ENCODE results near the gene SLX9. TPM values are rescaled to one million over a fixed set of nuclear protein-coding genes. Genes with fewer than 3 reads are reported as not detected.

SLX9 gene
- total RNA-seq, 1 experiment from 2014 or later: 77.2 TPM

- TF ChIP-seq RELA (CRISPR knock-in tag; IDR thresholded peaks at IDR 0.05; ENCODE audit: borderline replicate concordance) (no peak), CTCF (IDR thresholded peaks at IDR 0.05) (no peak), RORB (CRISPR knock-in tag; IDR thresholded peaks at IDR 0.05) (no peak), STAT6 (CRISPR knock-in tag; conservative IDR thresholded peaks at IDR 0.05; ENCODE audit: low read depth) (no peak), JAZF1 (CRISPR knock-in tag; IDR thresholded peaks at IDR 0.05) (no peak)
These were observed 34.7 kb upstream of the SLX9 start (continued) for GRCh38 chr21:44905016-44905727.

GRCh38 chr21:44905728-44906090 is 34.1 kb upstream of the SLX9 start:
- Mint-ChIP-seq H3K27ac (no peak overlapping the region), H3K27me3 (ENCODE audit: low read depth) (no peaks in the 10 kb centered on the region), H3K36me3 (no peaks in the 10 kb centered on the region; the same call in 1 of the 2 replicates), H3K4me3 (no peak overlapping the region), H3K9me3 (peaks cover 15% of the 10 kb centered on the region), H3K4me1 (no peaks in the 10 kb centered on the region; the same call in 1 of the 2 replicates)
- no peak for TF ChIP-seq MAX (CRISPR knock-in tag; IDR thresholded peaks at IDR 0.05)
- TF ChIP-seq E2F5 (CRISPR knock-in tag; IDR thresholded peaks at IDR 0.05): no peak
- TF ChIP-seq ZNF281 (CRISPR knock-in tag; IDR thresholded peaks at IDR 0.05): no peak
- no peak for TF ChIP-seq FOXK1 (CRISPR knock-in tag; IDR thresholded peaks at IDR 0.05)
- no peak for TF ChIP-seq CDX4 (CRISPR knock-in tag; IDR thresholded peaks at IDR 0.05; ENCODE audit: borderline replicate concordance)
- no peak for TF ChIP-seq MXD4 (CRISPR knock-in tag; IDR thresholded peaks at IDR 0.05; ENCODE audit: borderline replicate concordance)
- no peak for TF ChIP-seq RORB (CRISPR knock-in tag; IDR thresholded peaks at IDR 0.05)
- no peak for TF ChIP-seq HMGXB4 (CRISPR knock-in tag; IDR thresholded peaks at IDR 0.05)
- TF ChIP-seq ZNF219 (CRISPR knock-in tag; IDR thresholded peaks at IDR 0.05; ENCODE audit: borderline replicate concordance): no peak
- TF ChIP-seq TCF7 (CRISPR knock-in tag; IDR thresholded peaks at IDR 0.05; ENCODE audit: low read depth): no peak
- TF ChIP-seq FOXP4 (CRISPR knock-in tag; IDR thresholded peaks at IDR 0.05): no peak
- TF ChIP-seq ELF4 (CRISPR knock-in tag; IDR thresholded peaks at IDR 0.05; ENCODE audit: low read depth): no peak
- no peak for TF ChIP-seq USF2 (CRISPR knock-in tag; IDR thresholded peaks at IDR 0.05)
- TF ChIP-seq ZNF671 (CRISPR knock-in tag; IDR thresholded peaks at IDR 0.05): no peak
- TF ChIP-seq ZNF232 (CRISPR knock-in tag; IDR thresholded peaks at IDR 0.05): no peak
- ChIA-PET POLR2A (no interaction called here), CTCF (interaction anchor here (3.3 kb wide), 1 partner anchor 12 kb away, joined by 25 read pairs; no protein-coding TSS in a partner anchor)
- DNase-seq (ENCODE audit: low spot score) (no peak), ATAC-seq (no peak)
